ENCODE measurements around the gene RHOJ. TPM values are rescaled to one million over a fixed set of nuclear protein-coding genes. Genes with fewer than 3 reads are reported as not detected.
A peak's percentile ranks its signal among the peaks of the same experiment; 100 is the strongest.

Gene RHOJ
- total and polyA plus RNA-seq, 2 of the 4 experiments (the other 2 are of a cell fraction), result 9.5 to 33.9 TPM

DNA sequence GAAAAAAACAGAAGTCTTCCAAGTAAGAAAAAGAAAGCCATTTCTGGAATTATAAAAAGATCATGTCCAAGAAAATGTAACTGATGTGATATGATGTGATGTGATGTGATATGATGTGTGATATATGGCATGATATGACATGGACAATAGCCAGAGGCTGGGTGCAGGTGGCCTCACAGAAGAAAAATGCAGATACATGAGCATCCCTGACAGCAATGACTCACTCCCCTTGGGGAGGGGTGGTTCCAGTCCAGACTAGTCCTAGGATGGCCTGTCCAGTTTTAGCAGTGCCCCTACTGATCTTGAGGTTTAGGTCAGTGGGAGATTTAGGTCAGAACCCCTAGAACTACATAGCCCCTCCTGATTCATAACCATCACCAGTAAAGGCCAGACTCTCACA is 3.5 kb upstream of the RHOJ start:
- dilution Hi-C loops (cut with HindIII; ENCODE audit: low sequenced_read_pairs, unreplicated experiment), result no loop called here
- Histone ChIP-seq H4K8ac (ENCODE audit: low read depth in 2 of 2, low read length in 2 of 2) (no peak overlapping the region), H3K9me1 (ENCODE audit: insufficient read depth, low read length) (no peaks in the 10 kb centered on the region), H3K4me3 (ENCODE audit: insufficient read depth, low read depth, low read length) (no peak overlapping the region), H4K91ac (ENCODE audit: insufficient read depth, low read depth, low read length) (no peak overlapping the region), H4K5ac (ENCODE audit: low read depth, low read length) (no peak overlapping the region), H3K4ac (ENCODE audit: low read depth, low read length) (no peak overlapping the region), H2BK20ac (ENCODE audit: low read depth, low read length) (no peak overlapping the region), H3K56ac (ENCODE audit: extremely low read depth, insufficient read depth, low read length) (no peak overlapping the region), H2AK5ac (ENCODE audit: low read depth, low read length) (no peak overlapping the region), H3K79me1 (ENCODE audit: low read depth in 1 of 2, low read length in 2 of 2) (no peaks in the 10 kb centered on the region), H3K27me3 (ENCODE audit: control insufficient read depth, insufficient read depth, low read length) (no peaks in the 10 kb centered on the region), H2AK9ac (replicated peaks; ENCODE audit: low read depth, low read length, poor library complexity) (no peak overlapping the region), H2BK15ac (ENCODE audit: low read depth, low read length) (no peak overlapping the region), H3K9ac (ENCODE audit: low read depth, low read length) (no peak overlapping the region), H3K27ac (ENCODE audit: insufficient read depth, low read length) (no peak overlapping the region), H2AFZ (replicated peaks; ENCODE audit: low read length, poor library complexity) (no peak overlapping the region), H2BK120ac (ENCODE audit: low read depth, low read length) (no peak overlapping the region), H3K23ac (ENCODE audit: low read depth, low read length) (no peak overlapping the region), H3K18ac (ENCODE audit: low read depth, low read length) (no peak overlapping the region), H3K9me3 (ENCODE audit: control insufficient read depth, insufficient read depth, low read length) (no peaks in the 10 kb centered on the region), H3K14ac (replicated peaks; ENCODE audit: low read depth, low read length) (no peak overlapping the region), H3K4me2 (ENCODE audit: low read depth, low read length) (no peak overlapping the region), H3K36me3 (ENCODE audit: control insufficient read depth, insufficient read depth, low read length) (no peaks in the 10 kb centered on the region), H2BK5ac (ENCODE audit: low read depth, low read length, poor library complexity, severe bottlenecking) (no peak overlapping the region), H4K20me1 (ENCODE audit: insufficient read depth, low read length) (no peaks in the 10 kb centered on the region), H3K4me1 (ENCODE audit: control insufficient read depth, insufficient read depth, low read length) (no peaks in the 10 kb centered on the region; the same call in 1 of the 2 replicates)
- in situ Hi-C loops (cut with MboI; ENCODE audit: low sequenced_read_pairs), result no loop called here
- intact Hi-C loops (cut with micrococcal nuclease), result no loop called here
- ATAC-seq (ENCODE audit: low read depth) (no peak), DNase-seq (peak; percentile 20)
- no TSS peak for BruUV-seq (replicated peaks)
- TF ChIP-seq RCOR1 (IDR thresholded peaks at IDR 0.05; ENCODE audit: insufficient replicate concordance, low read length) (no peak), MAFK (IDR thresholded peaks at IDR 0.05; ENCODE audit: low read depth, low read length) (no peak), POLR2A (IDR thresholded peaks at IDR 0.05; ENCODE audit: low read depth, low read length) (no peak)
- ChIA-PET CTCF (no interaction called here), POLR2A (ENCODE audit: unreplicated experiment) (no interaction called here)

Data from IMR-90 (cell line).